SK-N-MC (cell line): ENCODE results near the gene RIC8A.

ENCODE experiments used
- EZH2 ChIP-seq: fragments of 200-600 bp; sonication (generic); IDR thresholded peaks from one replicate; pipeline ENCODE4 v1.6.1; 2017; ENCODE audit warnings: antibody characterized with exemption
- FOXP2 ChIP-seq: optimal IDR thresholded peaks from 2 replicates; pipeline ENCODE3; 2011; ENCODE audit warnings: mild to moderate bottlenecking, moderate library complexity; ENCODE audit not compliant: insufficient read depth; ENCODE audit errors: extremely low read length, control extremely low read depth
- POLR2AphosphoS5 ChIP-seq: IDR thresholded peaks from 2 replicates; pipeline ENCODE4 v1.6.1; 2012; ENCODE audit warnings: mild to moderate bottlenecking, low read depth, low read length, borderline replicate concordance

DNA sequence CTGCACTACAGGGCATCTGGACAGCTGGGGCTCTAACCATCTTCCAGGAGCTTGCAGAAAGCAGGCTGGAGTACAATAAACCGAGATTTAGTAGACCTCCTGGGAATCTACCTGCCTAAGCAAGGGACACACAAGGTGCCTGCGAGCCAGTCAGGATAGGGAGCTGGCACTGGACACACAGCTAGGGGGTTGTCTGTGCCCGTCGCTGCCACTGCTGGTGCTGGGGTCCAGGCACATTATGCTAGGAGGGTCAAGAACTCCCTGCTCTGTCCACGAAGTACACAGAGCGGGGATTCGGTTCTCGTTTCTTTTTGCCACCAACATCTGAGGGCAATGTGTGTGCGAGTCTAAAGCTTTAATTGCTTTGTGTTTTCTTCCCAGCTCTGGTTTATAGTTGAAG, 4.2 kb downstream of the RIC8A start:
- TF ChIP-seq EZH2 (no peak), POLR2AphosphoS5 (no peak), FOXP2 (no peak)
